Muscle layer of colon (tissue), 2 donors: ENCODE measurements around the gene SRRD.

Experiments
- H3K27ac ChIP-seq: one replicate; pipeline ENCODE4 v1.7.0; 2013; ENCODE audit warnings: low read depth, mild to moderate bottlenecking, low read length, moderate library complexity
- H3K27me3 ChIP-seq, 2 donors: one replicate each; pipeline ENCODE4 v1.7.0; 2013; ENCODE audit warnings: low read length in 2 of 2, mild to moderate bottlenecking in 2 of 2; ENCODE audit not compliant: insufficient read depth in 2 of 2, control insufficient read depth in 1 of 2
- H3K36me3 ChIP-seq: one replicate; pipeline ENCODE4 v1.7.0; 2013; ENCODE audit warnings: mild to moderate bottlenecking, low read length; ENCODE audit not compliant: insufficient read depth
- H3K4me1 ChIP-seq: one replicate; pipeline ENCODE4 v1.7.0; 2013; ENCODE audit warnings: mild to moderate bottlenecking, low read length; ENCODE audit not compliant: insufficient read depth
- H3K4me3 ChIP-seq, 2 donors: one replicate each; pipeline ENCODE4 v1.7.0; 2013; ENCODE audit warnings: low read length in 2 of 2, low read depth in 1 of 2, mild to moderate bottlenecking in 1 of 2, moderate library complexity in 1 of 2
- H3K9ac ChIP-seq: one replicate; pipeline ENCODE4 v1.7.0; 2013; ENCODE audit warnings: low read length
- H3K9me3 ChIP-seq: one replicate; pipeline ENCODE4 v1.7.0; 2013; ENCODE audit warnings: mild to moderate bottlenecking, low read length
- donor health status: abdominal sarcoma.
- donor health status: Adenocarcinoma of cecum.

SRRD gene

GRCh38 chr22:26445577-26446275, 38.0 kb upstream of the SRRD start:
- Histone ChIP-seq H3K4me1 (peaks cover 14% of the 10 kb centered on the region), H3K36me3 (peaks cover 5% of the 10 kb centered on the region), H3K9ac (no peak overlapping the region), H3K4me3 (no peak overlapping the region), H3K27me3 (no peaks in the 10 kb centered on the region), H3K9me3 (no peaks in the 10 kb centered on the region), H3K27ac (no peak overlapping the region)

GRCh38 chr22:26446808-26447515, 36.7 kb upstream of the SRRD start:
- Histone ChIP-seq H3K27me3 (no peaks in the 10 kb centered on the region), H3K9me3 (no peaks in the 10 kb centered on the region), H3K36me3 (peaks cover 17% of the 10 kb centered on the region), H3K27ac (peak overlapping the region; percentile 24), H3K4me3 (peak overlapping the region in 1 of 2 donors; percentile 34), H3K9ac (no peak overlapping the region), H3K4me1 (peaks cover 14% of the 10 kb centered on the region)

DNA sequence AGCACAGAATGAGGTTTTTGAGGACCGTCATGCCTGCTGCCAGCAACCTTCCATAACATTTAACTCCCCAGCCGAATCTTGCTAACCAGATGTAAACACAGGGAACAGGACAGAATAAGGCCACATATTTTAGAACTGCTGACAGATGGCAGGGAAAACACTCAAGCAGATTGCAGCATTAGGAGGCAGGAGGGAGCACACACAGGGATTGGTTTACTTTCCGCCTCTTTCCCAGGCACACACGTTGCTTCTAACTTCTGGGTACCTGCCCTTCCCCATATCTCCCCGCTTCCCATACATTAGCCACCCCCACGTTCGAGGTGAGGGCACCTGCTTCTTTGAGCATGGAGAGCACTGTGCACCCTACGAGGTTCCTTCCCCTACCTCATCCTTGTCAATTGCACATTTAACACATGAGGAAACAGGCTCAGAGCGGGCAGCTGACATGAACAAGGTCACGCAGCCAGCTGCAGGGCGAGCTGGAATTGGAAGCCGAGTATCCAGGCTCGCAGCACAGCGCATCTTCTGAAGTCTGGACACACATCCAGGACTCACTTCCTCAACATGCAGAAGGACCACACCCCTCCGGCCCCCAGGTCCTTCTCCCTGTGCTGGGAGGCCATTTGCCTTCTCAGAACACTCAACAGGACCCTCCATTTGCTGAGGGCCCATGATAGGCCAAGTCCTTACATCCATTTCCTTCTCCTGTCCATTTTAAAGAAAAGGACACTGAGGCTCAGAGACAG, 35.9 kb upstream of the SRRD start:
- H3K9ac ChIP-seq: no peak overlapping the region

DNA sequence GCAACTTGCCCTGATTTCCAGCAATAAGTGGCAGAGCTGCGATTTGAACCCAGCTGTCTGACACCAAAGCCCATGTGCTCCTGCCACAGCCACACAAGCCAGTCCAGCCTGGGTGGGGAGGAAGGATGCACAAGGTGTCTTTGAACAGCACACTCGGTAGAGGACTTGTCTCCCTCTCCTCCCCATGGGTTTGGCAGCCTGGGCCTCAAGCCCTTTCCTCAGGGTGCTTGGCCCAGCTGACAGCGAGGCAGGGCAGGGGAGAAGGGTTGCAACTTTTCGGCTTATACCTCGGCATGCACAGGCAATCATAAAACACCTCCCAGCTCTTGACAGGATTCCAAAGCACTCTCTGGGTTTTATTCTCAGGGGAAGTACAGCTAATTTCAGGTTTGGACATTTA, 35.3 kb upstream of the SRRD start:
- no peak overlapping the region for H3K4me3 ChIP-seq
- H3K9me3 ChIP-seq: no peaks in the 10 kb centered on the region
- no peak overlapping the region for H3K9ac ChIP-seq
- no peaks in the 10 kb centered on the region for H3K27me3 ChIP-seq
- peaks cover 14% of the 10 kb centered on the region for H3K4me1 ChIP-seq
- no peak overlapping the region for H3K27ac ChIP-seq
- peaks cover 31% of the 10 kb centered on the region for H3K36me3 ChIP-seq

More for the DNA sequence above, 35.9 kb upstream of the SRRD start:
- peaks cover 25% of the 10 kb centered on the region for H3K36me3 ChIP-seq
- no peak overlapping the region for H3K27ac ChIP-seq
- peak overlapping the region in 1 of 2 donors; percentile 34 for H3K4me3 ChIP-seq
- H3K9me3 ChIP-seq: no peaks in the 10 kb centered on the region
- no peaks in the 10 kb centered on the region for H3K27me3 ChIP-seq
- peaks cover 14% of the 10 kb centered on the region for H3K4me1 ChIP-seq

DNA sequence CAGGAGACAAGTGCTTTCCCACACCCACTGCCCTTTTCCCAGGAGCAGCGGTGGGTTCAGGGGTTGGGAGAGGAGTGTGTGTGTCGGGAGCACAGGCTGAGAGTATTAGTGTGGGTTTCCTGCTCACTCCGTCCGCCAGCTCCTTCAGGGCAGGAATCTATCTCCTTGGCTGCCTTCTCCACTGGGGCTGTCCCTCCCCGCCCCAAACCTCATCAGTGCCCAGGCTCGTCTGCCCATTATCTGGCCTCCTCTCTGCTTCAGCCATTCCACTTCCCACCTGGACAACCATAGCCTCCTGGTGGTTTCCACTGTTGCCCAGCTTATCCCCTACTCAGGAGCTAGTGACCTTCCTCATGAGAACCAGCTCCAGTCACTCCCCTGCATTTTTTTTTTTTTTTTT, 34.7 kb upstream of the SRRD start:
- no peak overlapping the region for H3K4me3 ChIP-seq
- no peaks in the 10 kb centered on the region for H3K27me3 ChIP-seq
- no peak overlapping the region for H3K27ac ChIP-seq
- H3K4me1 ChIP-seq: peaks cover 14% of the 10 kb centered on the region
- no peak overlapping the region for H3K9ac ChIP-seq
- no peaks in the 10 kb centered on the region for H3K9me3 ChIP-seq
- peaks cover 37% of the 10 kb centered on the region for H3K36me3 ChIP-seq

GRCh38 chr22:26450453-26451185, 33.1 kb upstream of the SRRD start:
- H3K27me3 ChIP-seq: no peaks in the 10 kb centered on the region
- no peak overlapping the region for H3K27ac ChIP-seq
- no peaks in the 10 kb centered on the region for H3K9me3 ChIP-seq
- no peak overlapping the region for H3K4me3 ChIP-seq
- H3K4me1 ChIP-seq: peaks cover 14% of the 10 kb centered on the region
- H3K9ac ChIP-seq: no peak overlapping the region
- peaks cover 40% of the 10 kb centered on the region for H3K36me3 ChIP-seq

DNA sequence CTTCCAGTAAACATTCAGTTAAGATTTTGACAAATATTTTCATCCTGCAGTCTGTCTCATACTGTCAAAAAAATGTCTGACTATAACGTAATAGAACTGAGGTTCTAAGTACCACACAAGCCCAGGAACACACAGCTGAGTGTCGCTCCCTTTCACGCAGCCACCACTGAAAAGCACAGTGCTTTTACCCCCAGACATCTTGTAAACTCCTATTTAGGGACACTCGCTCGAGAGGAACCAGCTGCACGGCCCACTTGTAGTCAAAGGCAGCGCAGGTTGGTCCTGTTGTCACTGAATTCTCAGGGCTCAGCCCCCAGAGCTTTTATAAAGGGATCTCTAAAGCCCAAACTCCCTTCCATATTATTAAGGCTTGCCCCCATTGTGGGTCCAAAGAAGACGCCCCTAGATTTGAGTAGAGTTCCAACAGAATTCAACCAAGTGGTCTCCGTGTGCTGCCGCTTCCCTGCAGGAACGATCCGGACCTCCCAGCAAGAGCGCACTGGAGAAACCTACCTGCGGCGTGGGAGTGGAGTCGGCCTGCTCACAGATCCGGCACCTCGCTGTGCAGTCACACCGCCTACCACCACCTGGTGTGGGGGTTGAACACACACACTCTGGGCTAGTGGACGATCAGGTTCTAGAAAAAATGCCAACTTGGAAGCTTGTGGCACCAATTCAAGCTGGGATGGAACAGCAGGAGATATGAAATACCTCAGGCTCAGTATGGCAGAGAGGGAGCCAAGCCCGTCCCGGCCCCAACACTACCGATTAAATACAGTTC, 31.3 kb upstream of the SRRD start:
- Histone ChIP-seq H3K27ac (no peak overlapping the region), H3K4me1 (peaks cover 6% of the 10 kb centered on the region), H3K36me3 (peaks cover 42% of the 10 kb centered on the region), H3K4me3 (no peak overlapping the region), H3K27me3 (no peaks in the 10 kb centered on the region), H3K9me3 (no peaks in the 10 kb centered on the region), H3K9ac (no peak overlapping the region)

GRCh38 chr22:26453216-26453615, 30.5 kb upstream of the SRRD start:
- Histone ChIP-seq H3K9ac (no peak overlapping the region), H3K27me3 (no peaks in the 10 kb centered on the region), H3K4me1 (no peaks in the 10 kb centered on the region), H3K4me3 (no peak overlapping the region), H3K36me3 (peaks cover 50% of the 10 kb centered on the region), H3K27ac (no peak overlapping the region), H3K9me3 (no peaks in the 10 kb centered on the region)

DNA sequence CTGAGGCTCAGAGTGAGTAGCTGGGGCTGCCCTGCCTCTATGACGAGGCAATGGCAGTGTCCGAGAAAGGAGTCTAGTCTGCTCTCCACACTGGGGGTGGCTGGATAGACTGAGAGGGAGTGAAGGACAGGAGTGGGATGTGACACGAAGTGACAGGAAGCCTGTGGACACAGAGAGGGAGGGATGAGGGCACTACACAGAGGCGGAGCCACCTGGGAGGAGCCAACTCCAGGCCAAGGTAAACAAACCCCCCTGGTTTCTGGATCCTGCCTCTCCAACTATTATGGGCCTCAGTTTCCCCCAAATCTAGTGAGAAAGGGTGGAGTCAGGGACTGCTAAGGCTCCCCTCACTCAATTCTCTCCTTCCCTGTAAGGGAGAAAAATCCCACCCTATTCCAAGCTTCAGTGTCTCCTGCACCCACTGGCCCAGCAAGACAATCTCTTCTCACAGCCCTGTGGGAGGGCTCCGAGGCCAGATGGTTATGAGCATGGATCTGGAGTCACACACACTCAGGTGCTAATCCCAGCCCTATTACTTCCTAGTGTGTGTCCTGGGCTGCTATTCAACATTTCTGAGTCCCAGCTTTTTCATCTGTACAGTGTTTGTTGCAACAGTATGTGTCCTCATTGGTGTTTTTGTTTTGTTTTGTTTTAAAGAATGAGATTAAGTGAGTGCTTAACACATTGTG, 29.7 kb upstream of the SRRD start:
- no peaks in the 10 kb centered on the region for H3K27me3 ChIP-seq
- H3K27ac ChIP-seq: no peak overlapping the region
- H3K9me3 ChIP-seq: no peaks in the 10 kb centered on the region
- peaks cover 55% of the 10 kb centered on the region for H3K36me3 ChIP-seq
- no peak overlapping the region for H3K9ac ChIP-seq
- no peak overlapping the region for H3K4me3 ChIP-seq
- no peaks in the 10 kb centered on the region for H3K4me1 ChIP-seq

DNA sequence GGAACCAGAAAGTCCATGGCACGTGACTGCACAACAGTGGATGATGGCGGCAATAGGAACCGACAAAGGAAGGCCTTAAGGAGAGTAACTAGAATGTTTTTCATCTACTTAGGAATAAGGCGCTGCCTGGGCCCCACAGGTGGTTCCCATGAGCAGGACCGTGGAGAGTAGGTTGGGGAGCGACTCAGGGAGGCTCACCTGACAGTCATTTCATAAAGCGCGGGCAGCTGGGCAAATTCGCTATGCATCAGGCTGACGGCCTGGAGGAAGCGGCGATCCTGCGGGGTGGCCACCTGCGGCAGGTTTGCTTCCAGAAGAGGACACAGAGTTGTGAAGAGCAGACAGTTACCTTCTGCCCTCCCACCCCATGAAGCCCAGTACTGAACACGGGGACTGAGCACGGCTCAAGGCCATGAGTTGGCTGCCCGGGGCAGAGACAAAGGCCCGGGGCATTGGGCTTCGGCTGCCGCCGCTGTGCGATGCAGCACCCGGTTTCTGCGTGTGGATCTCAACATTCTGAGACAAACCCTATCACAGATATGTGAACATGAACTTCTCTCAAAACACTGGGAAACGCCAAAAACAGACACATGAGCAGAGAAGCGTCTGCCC, 25.9 kb upstream of the SRRD start:
- Histone ChIP-seq H3K9me3 (no peaks in the 10 kb centered on the region), H3K9ac (no peak overlapping the region), H3K27me3 (no peaks in the 10 kb centered on the region), H3K4me1 (peaks cover 8% of the 10 kb centered on the region), H3K36me3 (peaks cover 40% of the 10 kb centered on the region), H3K27ac (no peak overlapping the region), H3K4me3 (no peak overlapping the region)
